Measurements from ENCODE around the gene CENPE.

Gene CENPE

GRCh38 chr4:103060453-103061148, 137.5 kb downstream of the CENPE start:
- no peak overlapping the region for H3K4me2 ChIP-seq (ENCODE audit: low read length)

More at GRCh38 chr4:103060453-103061148, 137.5 kb downstream of the CENPE start:
- Histone ChIP-seq H3K9me3 (ENCODE audit: control insufficient read depth, low read length) (no peaks in the 10 kb centered on the region), H3K4me1 (no peaks in the 10 kb centered on the region), H3K9ac (no peak overlapping the region), H3K79me2 (no peaks in the 10 kb centered on the region), H3K4me3 (ENCODE audit: low read depth, low read length) (no peak overlapping the region), H2AFZ (no peak overlapping the region), H3K27ac (no peak overlapping the region), H3K27me3 (ENCODE audit: control insufficient read depth, insufficient read depth, low read length) (no peaks in the 10 kb centered on the region), H3K36me3 (ENCODE audit: control insufficient read depth, insufficient read depth, low read length) (no peaks in the 10 kb centered on the region)
- TF ChIP-seq, protein P1, sequence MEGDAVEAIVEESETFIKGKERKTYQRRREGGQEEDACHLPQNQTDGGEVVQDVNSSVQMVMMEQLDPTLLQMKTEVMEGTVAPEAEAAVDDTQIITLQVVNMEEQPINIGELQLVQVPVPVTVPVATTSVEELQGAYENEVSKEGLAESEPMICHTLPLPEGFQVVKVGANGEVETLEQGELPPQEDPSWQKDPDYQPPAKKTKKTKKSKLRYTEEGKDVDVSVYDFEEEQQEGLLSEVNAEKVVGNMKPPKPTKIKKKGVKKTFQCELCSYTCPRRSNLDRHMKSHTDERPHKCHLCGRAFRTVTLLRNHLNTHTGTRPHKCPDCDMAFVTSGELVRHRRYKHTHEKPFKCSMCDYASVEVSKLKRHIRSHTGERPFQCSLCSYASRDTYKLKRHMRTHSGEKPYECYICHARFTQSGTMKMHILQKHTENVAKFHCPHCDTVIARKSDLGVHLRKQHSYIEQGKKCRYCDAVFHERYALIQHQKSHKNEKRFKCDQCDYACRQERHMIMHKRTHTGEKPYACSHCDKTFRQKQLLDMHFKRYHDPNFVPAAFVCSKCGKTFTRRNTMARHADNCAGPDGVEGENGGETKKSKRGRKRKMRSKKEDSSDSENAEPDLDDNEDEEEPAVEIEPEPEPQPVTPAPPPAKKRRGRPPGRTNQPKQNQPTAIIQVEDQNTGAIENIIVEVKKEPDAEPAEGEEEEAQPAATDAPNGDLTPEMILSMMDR (IDR thresholded peaks at IDR 0.05), result no peak

Data from parathyroid adenoma (tissue), 2 donors.